DMS153 (cell line): ENCODE data around the gene IRF2BPL.
A peak's percentile ranks its signal among the peaks of the same experiment; 100 is the strongest.

ENCODE experiments used
- DNase-seq: peaks from one replicate; lab custom pipeline; 2025; lab: John Stamatoyannopoulos, UW

The IRF2BPL gene

DNA sequence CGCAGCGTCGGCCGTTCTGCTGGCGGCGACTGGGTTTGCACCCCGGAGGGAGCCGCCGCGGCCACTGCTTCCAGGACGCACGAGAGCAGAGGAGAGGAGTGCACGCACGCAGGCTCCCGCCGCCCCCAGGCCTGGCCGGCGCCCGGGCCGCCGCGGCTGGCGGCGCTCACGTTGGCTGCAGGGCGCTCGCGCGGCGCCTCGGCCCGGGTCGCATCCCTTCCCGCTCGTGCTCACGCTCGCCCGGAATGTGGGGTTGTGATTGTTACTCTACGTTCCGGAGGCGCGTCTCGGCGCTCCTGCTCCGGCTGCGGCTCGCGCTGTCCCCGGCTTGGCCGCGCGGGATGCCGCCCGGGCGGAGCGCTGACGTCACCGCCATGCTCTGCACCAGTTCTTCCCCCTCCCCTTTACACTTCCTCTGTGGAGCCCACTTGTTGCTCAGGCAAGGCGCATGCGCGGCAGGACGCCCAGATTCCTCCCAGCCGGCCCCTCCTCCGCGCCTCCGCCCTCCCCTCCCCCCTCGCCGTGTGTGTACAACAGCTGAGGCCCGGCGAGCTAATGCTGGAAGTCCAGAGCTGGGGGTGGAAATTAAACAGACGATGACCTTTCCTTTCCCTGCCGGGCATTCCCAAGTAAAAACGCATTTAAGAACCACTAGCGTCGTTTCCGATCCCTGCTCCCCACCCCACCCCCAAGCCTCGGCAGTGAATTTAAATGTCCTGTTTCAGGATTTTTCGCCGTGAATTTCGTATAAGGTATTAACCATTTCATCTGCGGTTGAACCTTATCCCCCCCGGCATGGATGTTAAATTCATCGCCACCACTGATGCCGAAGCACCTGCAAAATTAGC is at the start of gene IRF2BPL:
TSS of gene IRF2BPL (minus strand) at position 325 of the 848 bp plus-strand sequence. CDS start 916 bp downstream, outside the sequence.
- peak; percentile 98 for DNase-seq

DNA sequence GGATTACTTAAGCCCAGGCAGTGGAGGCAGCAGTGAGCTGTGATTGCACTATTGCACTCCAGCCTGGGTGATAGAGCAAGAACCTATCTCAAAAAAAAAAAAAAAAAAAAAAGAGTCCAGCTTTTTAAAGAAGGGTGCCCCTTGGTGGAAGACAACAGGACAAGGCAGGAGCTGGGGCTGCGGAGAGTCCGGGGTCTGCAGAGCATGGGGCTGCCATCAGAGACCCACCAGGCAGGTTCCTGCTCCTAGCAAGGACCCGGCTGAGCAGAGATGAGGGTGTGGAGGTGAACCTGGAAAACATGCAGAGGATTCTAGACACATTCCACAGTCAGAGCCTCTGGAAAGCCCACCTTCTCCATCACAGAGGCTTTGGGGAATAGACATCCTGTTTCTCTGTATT is 48.5 kb upstream of the IRF2BPL start:
- no peak for DNase-seq

DNA sequence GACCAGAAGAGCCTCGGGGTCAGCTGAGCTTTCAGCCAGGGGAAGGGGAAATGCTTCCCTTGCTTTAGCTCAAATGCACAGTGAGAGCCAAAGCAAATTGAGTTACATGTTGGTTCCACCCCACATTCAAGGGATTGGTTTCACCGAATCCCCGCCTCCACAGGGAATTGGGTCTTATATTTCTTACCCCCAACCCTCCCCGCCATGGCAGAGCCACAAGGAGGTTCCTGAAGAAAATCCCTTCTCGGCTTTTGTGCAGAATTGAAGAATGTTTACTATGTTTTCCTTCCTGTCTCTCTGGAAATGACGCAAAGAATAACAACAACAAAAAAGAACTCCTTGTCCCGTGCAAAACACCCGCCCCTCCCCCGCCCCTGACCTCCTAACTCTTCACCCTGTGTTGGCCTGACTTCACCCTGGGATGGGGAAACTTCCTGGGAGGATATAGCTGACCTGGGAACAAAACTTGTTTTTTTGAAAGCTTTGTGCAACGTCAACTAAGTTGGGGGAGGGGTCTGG is 47.7 kb upstream of the IRF2BPL start:
- no peak for DNase-seq

DNA sequence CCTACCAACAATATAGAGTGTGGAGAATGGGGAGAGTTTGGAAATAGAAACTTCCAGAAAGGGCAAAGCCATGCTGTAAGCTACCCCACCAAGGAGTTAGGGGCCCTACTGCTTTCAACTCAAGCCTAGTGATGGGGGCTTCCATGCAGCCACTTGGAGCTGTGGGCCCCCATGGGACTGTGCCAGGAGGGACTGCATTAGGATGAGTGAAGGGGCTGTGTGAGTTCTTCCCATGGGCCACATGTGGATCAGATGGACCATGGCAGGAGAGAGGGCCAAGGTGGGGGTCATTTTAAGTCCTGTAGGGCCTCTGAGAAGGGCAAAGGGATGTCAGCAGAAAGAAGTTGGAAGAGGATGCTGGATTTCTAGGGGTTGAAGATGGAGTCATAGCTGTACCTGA is 46.5 kb upstream of the IRF2BPL start:
- no peak for DNase-seq

DNA sequence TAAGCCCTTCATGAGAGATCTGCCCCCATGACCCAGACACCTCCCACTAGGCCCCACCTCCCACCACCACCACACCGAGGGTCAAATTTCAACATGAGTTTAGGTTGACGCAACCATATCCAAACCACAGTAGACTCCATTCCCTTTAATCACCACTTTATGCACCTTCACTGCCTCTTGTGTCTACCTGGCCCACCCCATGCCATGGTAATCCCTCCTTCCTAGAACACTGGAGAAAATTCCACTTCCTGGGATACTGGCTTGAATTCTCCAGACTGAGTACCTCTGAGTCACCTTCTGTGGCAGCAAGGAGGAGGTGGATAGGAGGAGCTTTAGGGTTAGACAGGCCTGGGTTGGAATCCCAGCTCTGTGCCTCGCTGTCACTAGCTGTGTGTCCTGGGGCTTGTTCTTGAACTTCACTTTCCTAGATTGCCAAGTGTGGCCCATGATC is 43.5 kb upstream of the IRF2BPL start:
- no peak for DNase-seq

DNA sequence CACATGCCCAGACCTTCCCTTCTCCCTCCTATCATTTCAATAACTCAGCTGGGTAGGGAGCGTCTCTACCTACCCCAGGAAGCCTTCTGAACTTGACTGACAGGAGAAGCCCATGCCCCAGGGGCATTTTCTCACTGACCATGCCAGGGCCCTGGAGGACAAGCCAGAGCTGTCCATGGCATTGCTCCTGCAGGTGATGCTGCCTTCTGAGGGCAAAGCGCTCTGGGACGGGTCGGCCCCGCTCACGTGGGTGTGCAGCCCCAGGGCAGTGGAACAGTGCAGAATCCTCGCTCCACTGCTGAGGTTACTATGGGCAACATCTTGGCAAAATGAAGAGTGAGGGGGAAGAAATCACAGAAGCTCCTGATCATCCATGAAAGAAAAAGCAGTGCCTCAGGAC is 41.0 kb upstream of the IRF2BPL start:
- DNase-seq: no peak

DNA sequence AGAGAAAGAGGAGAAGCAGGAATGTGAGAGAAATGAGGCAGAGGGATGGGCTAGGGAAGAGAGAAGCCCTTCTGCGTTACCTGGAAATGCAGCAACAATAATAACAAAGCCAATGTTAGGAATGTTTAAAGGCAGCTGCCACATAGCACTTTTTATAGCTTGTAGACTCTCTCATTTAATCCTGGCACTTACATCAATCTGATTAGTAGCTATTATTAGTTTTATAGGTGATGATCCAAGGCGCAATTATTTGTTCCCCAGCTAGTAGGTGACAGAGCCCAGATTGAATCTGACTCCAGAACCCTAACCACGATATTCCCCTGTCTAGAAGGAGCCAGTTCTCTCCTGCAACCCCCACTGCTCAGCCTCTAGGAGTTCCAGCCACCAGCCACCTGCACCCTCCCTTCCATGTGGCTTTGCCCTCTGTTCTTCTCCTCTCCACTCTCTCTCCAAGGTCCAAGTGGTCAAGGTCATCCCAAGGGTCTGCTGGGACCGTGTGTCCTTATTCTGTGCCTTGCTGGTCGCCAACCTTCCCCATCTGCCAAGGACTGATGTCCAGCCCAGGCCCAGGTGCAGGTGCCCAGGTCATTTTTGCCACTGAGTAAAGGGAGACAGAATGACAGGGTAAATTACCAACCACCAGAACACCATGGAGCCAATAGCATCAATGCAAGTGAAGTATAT is 40.2 kb upstream of the IRF2BPL start:
- DNase-seq: no peak

DNA sequence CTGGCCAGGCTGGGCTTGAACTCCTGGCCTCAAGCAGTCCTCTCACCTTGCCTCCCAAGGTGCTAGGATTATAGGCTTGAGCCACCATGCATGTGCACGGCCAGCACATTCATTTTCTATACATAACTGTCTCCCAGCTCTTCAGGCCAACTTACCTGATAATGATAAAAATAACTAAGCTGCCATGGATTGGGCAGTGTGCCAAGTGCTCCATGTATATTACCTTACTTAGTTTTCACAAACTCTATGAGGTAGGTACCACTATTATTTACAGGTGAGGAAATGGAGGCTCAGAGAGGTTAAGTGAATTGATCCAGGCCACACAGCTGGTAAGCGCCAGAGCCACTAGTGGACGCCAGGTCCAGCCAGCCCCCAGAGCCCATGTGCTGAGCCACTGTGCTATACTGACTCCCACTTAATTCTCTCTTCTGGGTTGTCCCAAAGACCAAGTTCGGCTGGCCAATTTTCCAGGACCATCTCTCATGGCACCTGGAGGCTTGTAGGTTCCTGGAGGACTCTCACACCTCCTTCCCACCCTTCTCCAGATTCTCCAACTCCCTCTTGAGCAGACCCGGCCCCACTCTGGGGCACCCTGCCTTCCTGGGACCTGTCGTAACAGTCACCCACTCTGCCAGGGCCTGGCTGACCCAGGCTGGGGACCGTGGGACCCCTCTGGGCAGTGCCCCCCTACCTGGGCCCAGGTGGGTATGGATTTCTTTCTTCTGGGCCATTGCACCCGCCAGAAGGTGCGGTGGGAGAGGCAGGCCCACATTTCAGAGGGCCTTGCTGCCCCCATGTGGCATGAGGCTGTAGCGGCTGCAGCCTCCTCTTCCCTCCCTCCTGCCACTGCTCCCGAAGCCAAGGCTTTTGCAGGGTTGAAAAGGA is 39.4 kb upstream of the IRF2BPL start:
- peak; percentile 49 for DNase-seq

DNA sequence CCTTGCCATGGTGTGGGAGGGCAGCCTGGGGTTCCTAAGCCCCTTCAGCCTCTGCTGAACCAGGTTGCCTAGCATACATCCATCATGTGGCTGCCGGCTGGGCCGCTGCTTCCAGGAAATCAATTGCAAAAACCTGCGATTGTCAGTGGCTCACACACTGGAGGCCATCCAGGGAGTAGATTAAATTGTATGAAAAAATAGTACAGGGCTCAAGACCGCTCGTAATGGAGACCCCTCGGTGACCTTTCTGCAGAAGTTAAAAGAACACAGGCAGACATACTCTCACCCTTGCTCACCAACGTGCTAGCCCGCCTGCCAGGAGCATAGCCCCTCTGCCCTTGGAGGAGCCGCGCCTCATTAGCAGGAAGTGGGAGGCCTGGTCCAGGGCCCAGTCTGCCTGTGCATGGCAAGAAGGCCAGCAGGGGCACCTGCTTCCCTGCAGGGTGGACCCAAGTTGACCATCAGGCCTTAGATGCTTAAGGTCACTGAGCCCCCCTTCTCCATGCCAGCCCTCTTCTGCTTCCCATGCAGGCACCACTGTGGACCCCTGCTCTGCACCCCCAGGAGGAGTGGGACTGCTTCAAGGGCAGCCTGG is 38.2 kb upstream of the IRF2BPL start:
- DNase-seq: peak; percentile 44

DNA sequence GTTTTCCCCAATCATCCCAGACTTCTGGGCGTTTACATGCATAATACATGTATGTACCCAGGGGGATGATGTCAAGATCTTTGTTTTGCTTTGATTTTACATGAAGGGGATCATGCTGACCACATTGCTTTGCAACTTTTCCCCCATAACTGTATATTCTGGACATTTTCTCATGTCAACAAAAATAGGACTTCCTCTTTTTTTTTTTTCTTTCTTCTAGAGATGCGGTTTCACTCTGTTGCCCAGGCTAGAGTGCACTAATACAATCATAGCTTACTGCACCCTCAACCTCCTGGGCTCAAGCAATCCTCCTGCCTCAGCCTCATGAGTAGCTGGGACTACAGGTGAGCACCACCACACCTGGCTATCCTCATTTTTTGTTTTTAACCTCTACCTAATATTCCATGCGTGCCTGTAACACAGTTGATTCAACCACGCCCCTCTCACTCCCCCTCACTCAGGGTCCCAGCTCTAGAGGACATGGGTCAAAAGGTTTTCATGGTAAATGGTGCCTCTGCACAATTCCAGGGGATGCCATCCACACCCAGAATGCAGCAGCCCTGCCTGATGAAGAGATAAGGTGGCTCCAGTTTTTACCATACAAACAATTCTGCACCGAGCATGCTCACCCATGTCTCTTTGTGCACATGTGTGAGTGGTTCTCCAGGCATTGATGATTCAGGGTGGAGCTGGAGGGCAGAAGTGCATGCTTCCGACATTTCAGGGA is 37.5 kb upstream of the IRF2BPL start:
- DNase-seq: no peak

DNA sequence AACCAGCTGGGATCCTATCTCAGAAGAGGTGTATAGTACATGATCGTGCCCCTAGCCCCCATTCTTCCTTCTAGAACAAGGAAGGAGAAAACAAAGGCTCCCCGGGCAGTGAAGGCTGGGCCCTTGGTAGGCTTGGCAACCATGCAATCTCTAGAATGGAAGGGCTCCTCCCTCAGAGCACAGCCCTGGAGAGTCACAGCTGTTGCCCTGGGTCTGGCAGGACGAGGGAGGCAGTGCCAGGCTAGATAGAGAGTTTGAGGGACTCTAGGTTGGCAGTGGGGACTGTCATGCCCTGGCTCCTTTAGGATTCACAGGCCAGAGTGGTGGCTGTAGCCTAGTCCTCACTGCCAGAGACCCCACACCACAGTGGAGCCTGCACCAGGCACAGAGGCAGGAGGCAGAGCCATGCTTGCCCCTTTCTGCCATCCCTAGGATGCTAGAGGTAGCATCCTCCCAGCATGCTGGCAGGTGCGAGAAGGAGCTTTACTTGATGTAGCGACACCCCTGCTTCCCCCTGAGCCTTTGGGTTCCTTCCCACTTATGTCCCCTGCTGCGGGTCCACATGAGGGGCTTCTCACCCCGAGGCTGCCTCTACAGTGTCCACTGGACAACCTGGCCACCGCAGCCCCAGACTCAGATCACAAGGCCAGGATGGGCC is 36.1 kb upstream of the IRF2BPL start:
- DNase-seq: peak; percentile 11

DNA sequence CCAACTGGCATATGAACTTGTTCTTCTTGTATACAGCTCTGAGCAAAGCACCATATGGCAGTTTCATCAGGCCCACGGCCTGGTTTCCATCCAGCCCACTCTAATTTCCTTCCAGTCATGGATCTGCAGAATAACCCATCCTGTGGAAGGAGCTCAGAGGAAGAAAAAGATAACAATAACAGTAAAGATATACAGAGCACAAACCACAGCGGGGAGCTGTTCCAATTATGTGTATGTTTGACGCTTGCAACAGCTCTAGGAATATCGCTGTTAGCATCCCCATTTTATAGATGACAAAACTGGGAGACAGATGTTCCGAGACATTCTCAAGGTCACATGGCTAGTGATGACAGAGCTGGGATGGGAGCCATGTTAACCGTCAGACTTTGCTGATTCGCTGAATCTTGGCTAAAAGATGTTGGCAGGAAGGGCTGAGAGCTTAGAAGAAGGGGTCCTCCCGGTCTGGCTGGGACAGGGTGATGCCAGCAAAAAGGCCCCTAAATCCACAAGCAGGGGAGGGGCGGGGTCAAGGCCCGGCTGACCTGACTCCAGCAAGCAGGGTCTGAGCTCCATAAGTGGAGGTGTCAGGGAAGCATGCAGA is 35.2 kb upstream of the IRF2BPL start:
- no peak for DNase-seq

DNA sequence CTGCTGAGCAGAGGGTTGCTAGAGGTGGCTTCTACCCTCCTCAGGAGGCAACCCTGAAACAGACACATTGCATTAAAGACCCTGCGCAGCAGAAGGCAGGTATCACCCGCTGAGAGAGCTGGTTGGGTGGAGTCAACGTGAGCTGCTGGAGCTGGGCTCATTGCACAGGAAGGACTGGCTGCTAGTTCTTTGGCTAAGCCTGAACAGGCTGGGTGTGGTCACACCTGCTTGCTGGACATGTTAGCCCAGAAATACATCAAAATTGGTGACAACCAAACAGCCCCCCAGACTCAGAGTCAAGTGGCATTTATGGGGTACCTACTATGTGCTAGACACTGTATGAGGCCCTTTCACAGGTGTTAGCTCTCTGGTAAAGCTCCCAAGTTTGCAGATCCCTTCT is 33.8 kb upstream of the IRF2BPL start:
- peak; percentile 26 for DNase-seq

DNA sequence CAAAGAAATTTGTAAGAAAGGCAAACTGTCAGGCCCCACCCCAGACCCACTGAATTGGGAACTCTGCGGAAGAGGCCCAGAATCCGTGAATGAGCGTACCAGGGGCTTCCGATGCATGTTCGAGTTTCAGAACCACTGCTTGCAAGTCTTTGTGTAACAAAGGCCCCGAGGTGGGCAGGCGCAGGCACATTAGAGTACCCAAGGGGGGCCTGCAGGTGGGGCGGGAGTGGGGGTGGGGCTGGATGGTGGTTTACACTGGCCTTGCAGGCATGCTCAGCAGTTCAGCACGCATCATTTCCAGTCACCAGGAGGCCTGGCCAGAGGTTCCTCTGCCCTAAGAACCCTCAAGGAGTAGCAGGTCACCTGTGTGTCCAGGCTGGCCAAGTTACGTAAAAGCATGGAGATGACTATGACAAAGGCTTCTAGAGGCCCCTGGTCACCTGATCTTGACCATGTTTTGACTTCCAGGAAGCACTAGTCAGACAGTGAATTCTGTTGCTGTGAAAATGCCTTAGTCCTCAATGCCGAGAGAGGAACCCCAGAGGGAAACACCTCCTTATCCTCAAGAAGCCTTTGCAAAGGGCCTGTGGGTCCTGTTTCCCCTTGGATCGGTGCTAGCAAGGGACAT is 33.2 kb upstream of the IRF2BPL start:
- no peak for DNase-seq

DNA sequence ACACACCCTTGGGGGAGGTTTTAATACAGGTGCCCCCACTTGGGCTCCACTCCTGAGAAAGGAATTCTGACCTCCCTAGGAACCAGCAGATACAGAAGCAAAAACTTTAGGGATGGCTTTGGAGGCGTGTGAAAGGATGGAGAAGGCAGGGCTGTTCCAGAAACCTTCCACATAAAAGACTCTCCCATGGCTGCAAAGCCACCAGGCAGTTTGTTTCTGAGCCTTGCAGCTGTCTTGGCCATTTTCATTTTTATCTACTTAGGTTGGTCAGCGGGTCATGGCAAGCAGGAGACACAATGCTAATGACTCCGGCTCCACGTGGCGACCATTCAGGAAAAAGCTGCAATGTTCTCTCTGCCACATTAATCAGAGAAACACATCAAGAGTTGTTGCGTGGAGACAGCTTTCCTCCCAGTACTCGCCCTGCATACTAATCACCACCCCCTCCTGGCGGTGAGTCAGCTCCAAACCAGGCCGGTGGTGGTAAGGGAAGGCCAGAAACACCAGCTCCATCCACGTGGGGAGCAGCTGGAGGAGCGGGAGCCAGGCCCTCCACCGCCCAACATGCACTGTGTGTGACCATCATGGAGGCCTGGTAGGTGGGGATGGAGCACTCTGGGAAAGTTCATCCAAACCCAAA is 30.9 kb upstream of the IRF2BPL start:
- DNase-seq: peak; percentile 71

DNA sequence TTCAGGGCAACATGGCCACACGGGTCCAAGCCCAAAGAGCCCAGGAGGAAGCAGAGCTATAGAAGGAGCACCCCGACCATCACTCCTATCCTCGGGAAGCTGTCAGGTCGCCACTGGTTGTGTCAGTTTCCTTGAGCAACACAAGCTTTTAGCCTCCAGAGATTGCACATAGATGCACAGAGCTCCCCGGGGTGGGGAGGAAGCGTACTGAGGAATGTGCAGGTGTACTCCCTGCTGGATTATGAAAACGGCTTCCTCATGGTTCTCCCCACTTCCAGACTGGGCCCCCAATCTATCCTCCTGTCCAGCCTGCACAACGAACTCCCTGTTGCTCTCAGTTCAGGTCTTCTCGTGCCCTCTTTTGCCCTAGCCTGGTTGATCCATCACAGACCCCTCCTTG is 30.3 kb upstream of the IRF2BPL start:
- no peak for DNase-seq

DNA sequence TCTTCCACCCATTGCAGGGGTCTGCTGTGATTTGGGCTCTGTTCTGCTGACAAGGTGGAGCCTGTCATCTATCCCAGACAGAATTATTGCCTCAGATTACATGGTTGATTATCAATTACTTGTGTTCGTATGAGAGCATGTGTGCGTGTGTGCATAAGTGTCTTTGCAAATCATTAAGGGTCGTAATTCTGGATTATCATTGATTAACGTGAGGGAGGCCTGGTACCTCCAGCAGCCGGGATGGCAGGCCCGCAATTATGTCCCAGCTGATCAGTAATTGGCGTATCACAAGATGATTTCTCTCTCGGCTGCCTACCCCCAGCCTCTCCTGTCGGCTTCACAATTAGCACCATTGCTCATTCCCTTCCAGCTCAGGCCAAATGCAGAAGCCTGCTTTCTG is 29.6 kb upstream of the IRF2BPL start:
- no peak for DNase-seq

DNA sequence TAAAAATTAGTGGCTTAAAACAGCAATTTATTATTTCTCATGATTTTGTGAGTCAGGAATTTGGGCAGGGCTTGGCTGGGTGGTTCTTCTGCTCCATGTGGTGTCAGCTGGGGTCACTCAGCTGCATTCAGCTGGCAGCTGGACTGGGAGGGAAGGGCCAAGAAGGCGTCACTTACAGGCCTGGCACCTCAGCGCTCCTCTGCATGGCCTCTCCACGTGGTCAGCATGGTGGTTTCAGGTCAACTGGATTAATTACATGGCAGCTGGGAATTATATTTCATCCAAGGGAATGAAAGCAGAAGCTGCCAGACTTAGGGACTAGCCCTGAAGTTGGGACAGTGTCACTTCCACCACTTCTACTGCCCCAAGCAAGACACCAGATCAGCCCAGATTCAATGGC is 27.5 kb upstream of the IRF2BPL start:
- no peak for DNase-seq

DNA sequence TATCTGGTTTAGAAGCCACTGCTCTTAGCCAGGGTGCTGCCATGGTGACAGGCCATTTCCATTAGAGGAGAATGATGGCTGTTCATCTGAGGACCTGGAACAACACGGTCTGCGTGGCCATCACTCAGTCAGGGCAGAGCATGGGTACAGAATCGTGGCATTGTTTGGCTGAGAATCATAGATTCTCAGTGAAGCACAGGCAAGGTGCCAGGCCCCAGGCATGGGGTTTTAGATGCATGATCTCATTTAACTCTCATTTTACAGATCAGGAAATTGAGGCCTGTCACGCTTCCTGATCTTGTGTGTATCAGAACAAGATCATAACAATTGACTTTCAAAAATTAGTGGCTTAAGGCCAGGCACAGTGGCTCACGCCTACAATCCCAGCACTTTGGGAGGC is 26.8 kb upstream of the IRF2BPL start:
- DNase-seq: no peak
